HG03139 (cell line): Measurements from ENCODE around the gene BAZ2B.

Experiments
- ATAC-seq: cut with Tn5 transposase; IDR thresholded peaks from one replicate; pipeline ENCODE4 v1.9.1; 2021; ENCODE audit not compliant: unreplicated experiment

The BAZ2B gene

GRCh38 chr2:159615367-159616285 lies 722 bp downstream of the BAZ2B start:
- ATAC-seq: peak; percentile 57

DNA sequence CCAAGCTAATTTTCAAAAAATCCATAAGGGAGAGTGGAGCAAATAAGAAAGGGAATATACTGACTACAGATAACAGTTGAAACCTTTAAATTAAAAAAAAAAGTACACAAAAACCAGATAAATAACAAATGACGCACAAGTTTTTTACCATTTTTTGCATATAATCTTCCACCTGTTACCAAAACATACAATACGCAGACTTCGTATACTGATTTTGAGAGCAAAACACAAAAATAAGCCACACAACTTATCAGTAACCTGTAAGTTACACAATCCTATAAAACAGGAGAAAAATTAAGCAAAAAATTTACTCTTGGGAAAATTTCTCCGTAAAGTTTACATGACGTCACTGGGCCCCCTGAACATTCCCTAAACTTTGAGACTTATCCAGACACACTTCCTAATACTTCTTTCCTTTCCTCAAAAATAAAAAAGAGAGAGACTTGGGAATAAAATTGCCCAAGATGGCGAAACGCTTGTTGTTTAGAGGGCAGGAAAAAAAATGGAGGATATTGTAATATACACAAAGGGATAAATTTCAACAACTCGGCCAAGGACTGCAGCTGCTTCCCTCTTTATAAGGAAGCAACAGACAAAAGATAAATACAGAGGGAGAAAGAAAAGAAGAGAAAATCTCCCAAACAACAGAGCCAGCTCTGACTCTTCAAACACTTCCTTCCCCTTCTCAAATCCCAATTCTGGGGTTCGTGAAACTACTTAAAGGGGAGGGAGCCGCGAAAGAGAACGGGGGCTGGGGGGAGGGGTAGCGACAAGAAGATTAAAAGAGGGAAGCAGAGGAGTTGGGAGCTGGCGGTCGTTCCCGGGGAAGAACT lies 1.6 kb downstream of the BAZ2B start:
- no peak for ATAC-seq

GRCh38 chr2:159613651-159614285 lies 2.6 kb downstream of the BAZ2B start:
- ATAC-seq: no peak

DNA sequence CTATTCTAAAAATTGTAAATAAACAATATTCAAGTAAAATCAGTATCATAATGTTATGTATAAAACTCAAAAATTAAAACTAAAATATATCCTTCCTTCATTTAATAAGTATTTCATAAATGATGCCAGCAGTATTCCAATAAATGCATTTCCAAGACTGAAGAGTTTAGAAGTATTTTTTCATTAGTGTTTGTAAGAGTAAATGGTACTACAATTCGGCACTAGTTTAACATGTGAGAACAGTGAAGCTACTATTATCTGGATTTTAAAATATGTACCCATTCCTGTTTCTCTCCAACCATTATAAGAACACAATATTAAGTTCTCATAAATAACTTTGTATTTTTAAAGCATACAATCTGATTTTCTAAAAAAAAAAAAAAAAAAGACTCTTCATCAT lies 3.3 kb downstream of the BAZ2B start:
- no peak for ATAC-seq

DNA sequence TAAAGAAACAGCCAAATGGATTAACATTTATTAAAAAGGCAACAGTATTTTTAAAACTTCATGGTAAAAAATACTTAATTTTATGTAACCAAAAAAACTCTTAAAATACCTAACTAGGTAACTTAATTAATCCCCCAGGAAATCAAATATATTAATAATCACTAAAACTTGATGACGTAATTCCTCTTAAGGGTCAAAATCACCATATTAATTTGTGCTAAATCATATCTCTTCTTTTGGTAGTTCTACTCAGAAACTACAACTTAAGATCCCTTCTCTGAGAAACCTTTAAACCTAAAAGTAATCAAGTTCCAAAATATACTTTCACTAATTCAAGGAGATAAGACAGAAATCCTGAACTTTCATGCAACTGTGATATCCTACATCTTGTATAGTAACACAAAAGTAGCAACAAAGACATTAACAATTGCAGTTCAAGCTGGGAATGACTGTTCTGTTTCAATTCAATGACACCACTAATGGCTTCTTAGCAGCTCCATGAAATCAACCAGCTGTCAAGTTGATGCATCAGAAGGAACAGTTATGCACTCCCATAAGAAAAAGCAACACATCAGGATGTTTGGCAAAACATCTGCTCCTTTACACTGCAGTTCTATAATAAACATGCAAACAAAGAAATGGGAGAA lies 4.0 kb downstream of the BAZ2B start:
- no peak for ATAC-seq

- no peak for ATAC-seq
Observed at GRCh38 chr2:159609811-159610549, 6.4 kb downstream of the BAZ2B start.

GRCh38 chr2:159608723-159609308 lies 7.5 kb downstream of the BAZ2B start:
- no peak for ATAC-seq

GRCh38 chr2:159608108-159608507 lies 8.2 kb downstream of the BAZ2B start:
- ATAC-seq: no peak

GRCh38 chr2:159606287-159606686 lies 10.1 kb downstream of the BAZ2B start:
- ATAC-seq: no peak

- ATAC-seq: no peak
Observed at GRCh38 chr2:159605441-159606178, 10.7 kb downstream of the BAZ2B start.

DNA sequence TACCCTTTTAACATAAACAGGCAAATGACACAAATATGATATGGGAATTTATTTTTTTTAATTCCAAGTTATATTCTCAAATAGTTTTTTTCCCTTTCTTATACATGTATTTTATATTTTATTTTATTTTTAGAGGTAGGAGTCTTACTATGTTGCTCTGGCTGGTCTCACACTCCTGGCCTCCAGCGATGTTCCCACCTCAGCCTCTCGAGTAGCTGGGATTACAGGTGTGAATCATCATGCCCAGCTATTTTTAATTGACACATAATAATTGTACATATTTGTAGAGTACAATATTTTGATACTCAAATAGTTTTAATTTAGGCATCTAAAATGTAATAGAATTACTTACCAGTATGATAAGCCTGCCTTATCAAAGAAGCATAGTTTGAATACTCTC lies 12.2 kb downstream of the BAZ2B start:
- no peak for ATAC-seq

DNA sequence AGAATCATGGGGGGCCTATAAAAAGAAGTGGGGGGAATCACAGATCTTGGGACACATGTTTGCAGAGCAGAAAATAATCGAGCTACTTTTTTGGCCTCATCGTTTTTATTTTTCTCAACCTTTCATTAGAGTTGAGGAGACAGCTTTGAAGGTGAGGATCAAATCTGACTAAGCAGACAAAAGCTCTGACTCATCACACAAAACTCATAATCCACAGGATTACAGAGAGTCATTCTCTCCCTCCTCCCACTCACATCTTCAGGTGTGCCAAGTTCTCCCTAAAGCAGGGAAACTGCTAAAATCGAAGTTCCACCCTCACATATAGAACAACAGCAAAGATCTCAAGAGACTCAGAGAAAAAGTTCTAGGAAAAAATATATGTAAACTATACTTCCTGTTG lies 15.6 kb downstream of the BAZ2B start:
- ATAC-seq: no peak

DNA sequence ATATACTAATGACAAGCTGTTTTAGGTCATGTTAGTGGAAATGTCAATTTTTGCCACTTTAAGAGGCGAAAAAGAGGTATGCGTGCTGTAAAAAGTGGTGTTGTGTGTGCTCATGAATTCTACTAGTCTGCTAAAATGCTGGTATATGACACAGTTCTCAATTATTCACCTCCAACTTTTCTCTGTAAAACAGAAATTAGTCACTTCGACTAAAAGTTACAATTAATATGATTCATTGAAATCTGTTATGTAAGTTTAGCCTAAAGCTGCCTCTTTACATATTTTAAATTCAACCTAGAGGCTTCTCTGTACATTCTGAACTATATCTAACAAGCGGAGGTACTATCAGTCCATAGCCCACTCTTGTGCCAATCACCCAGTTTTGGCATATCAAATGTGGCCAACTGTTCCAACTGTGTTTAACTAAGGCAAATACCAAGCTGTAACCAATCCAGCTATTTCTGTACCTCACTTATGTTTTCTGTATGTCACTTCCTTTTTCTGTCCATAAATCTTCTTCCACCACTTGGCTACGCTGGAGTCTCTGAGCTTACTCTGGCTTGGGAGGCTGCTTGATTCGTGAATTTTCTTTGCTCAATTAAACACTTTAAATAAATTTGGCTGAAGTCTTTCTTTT lies 20.8 kb downstream of the BAZ2B start:
- ATAC-seq: no peak

DNA sequence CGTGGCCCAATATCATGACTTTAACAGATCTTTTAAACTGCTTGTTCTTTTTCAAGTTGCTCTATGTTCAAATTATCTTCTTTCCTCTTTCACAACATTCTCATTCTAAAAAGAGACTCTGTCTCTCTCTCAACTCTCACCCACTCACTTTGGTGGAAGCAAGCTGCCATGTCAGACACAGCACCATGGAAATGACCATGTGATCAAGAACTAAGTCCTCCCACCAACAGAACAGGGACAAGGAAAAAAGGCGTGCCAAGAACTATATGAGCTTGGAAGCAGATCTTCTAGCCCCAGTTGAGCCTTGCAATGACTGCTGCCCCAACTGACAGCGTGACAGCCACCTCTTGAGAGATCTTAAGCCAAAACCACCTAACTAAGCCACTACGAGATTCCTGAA lies 23.9 kb downstream of the BAZ2B start:
- ATAC-seq: no peak

- ATAC-seq: no peak
Observed at GRCh38 chr2:159591221-159591620, 25.1 kb downstream of the BAZ2B start.

DNA sequence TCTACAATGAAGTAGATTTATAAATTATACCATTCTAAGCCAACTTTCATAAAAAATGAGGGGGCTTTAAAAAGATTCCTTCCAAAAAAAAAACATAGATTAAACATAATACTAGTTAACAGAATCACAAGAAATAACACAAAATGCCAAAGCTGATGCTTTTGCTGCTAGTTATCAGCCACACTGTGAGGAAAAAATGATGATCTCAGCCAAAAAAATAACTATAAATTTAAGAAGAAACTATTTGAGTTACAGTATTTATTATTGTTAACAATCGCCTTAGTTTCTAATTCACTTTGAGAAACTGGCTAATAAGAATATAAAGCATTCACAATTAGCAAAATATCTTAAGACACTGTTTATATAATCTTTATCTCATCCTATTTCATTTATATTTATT lies 27.1 kb downstream of the BAZ2B start:
- no peak for ATAC-seq

GRCh38 chr2:159586034-159586433 lies 30.3 kb downstream of the BAZ2B start:
- ATAC-seq: no peak

GRCh38 chr2:159585622-159586021 lies 30.7 kb downstream of the BAZ2B start:
- ATAC-seq: no peak

DNA sequence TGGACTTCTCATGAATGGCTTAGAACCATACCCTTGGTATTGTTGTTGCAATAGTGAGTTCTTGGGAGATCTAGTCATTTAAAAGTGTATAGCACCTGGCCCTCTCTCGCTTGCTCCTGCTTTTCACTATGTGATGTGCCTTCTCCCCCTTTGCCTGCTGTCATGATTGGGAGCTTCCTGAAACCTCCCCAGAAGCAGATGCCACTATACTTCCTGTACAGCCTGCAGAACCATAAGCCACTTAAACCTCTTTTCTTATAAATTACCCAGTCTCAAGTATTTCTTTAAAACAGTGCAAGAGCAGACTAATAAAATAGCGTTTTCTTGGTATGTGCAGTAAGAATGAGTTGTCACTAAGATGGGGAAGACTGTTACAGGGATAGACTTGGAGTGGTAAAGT lies 31.6 kb downstream of the BAZ2B start:
- no peak for ATAC-seq
